Gastroesophageal sphincter (tissue), 3 donors: Measurements from ENCODE around the gene TUT4.

Experiments used
- CTCF ChIP-seq, 4 experiments: fragments of 200-600 bp in 2 of 4; fragments of 450-650 bp in 2 of 4; sonication (generic) in 1 of 4; IDR thresholded peaks; one replicate each; pipeline ENCODE4 v1.5.1; 2017 to 2019; ENCODE audit warnings: antibody characterized with exemption in 4 of 4, mild to moderate bottlenecking in 2 of 4, moderate library complexity in 2 of 4
- EP300 ChIP-seq: sonication (generic); formaldehyde crosslinking; IDR thresholded peaks from one replicate; pipeline ENCODE4 v1.6.1; 2017; ENCODE audit warnings: antibody characterized with exemption, mild to moderate bottlenecking
- POLR2A ChIP-seq, 2 donors: fragments of 450-650 bp; IDR thresholded peaks; one replicate each; pipeline ENCODE4 v1.6.1; 2017; ENCODE audit warnings: antibody characterized with exemption in 2 of 2, mild to moderate bottlenecking in 2 of 2, moderate library complexity in 1 of 2
- POLR2AphosphoS5 ChIP-seq: sonication (generic); formaldehyde crosslinking; IDR thresholded peaks from one replicate; pipeline ENCODE4 v1.6.1; 2017; ENCODE audit warnings: antibody characterized with exemption

DNA sequence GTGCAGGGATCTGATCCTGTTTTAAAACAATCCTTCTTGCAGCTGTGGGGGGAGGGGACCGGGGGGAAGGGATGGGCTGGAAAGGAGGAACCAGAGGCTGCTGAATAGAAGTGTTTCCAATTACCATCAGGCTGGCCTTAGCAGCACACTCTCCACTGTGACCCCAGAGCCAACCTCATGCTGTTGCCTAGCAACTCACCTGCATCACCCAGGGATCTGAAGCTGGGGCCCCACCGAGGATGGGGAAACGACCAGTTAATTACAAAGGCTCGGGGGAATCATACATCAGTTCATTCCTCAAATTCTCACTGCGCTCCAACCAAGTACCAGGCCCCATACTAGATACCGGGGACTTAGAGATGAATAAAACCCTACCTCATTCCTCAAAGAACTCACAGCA is 37.4 kb upstream of the TUT4 start:
- TF ChIP-seq CTCF (IDR thresholded peaks at IDR 0.05) (no peak), POLR2A (IDR thresholded peaks at IDR 0.05) (no peak), EP300 (no peak), POLR2AphosphoS5 (no peak)
